DOHH2 (cell line): ENCODE data around the gene PTPRN2.

Experiments
- H3F3A ChIP-seq: fragments of 200-600 bp; sonication (generic), shearing (Covaris generic); 2 replicates; pipeline ENCODE4 v1.6.0; 2016; ENCODE audit warnings: antibody characterized with exemption, mild to moderate bottlenecking; ENCODE audit not compliant: control insufficient read depth, insufficient read depth
- H3K27ac ChIP-seq: fragments of 200-600 bp; sonication (generic); 2 replicates; pipeline ENCODE4 v1.5.1; 2014; ENCODE audit warnings: low read depth, mild to moderate bottlenecking, low read length, moderate library complexity
- H3K27me3 ChIP-seq: fragments of 200-600 bp; sonication (generic); 2 replicates; pipeline ENCODE4 v1.6.1; 2014; ENCODE audit warnings: mild to moderate bottlenecking, low read length, mixed read lengths; ENCODE audit not compliant: control insufficient read depth
- H3K36me3 ChIP-seq: fragments of 200-600 bp; sonication (generic); 2 replicates; pipeline ENCODE4 v1.6.1; 2014; ENCODE audit warnings: mild to moderate bottlenecking, low read length, moderate library complexity, mixed read lengths; ENCODE audit not compliant: control insufficient read depth
- H3K4me1 ChIP-seq: fragments of 200-600 bp; sonication (generic); 2 replicates; pipeline ENCODE4 v1.6.1; 2014; ENCODE audit warnings: mild to moderate bottlenecking, low read length, mixed read lengths; ENCODE audit not compliant: control insufficient read depth
- H3K4me2 ChIP-seq: fragments of 200-600 bp; sonication (generic); 2 replicates; pipeline ENCODE4 v1.6.0; 2014; ENCODE audit warnings: mild to moderate bottlenecking, low read length, moderate library complexity
- H3K4me3 ChIP-seq: fragments of 200-600 bp; sonication (generic); 2 replicates; pipeline ENCODE4 v1.5.1; 2014; ENCODE audit warnings: mild to moderate bottlenecking, low read length, mixed read lengths
- H3K79me2 ChIP-seq: fragments of 200-600 bp; sonication (generic); 2 replicates; pipeline ENCODE4 v1.6.1; 2014; ENCODE audit warnings: mild to moderate bottlenecking, low read length, mixed read lengths; ENCODE audit not compliant: control insufficient read depth
- H3K9me2 ChIP-seq: fragments of 200-600 bp; sonication (generic); replicated peaks from 2 replicates; pipeline ENCODE4 v1.6.1; 2014; ENCODE audit warnings: mild to moderate bottlenecking, low read length, mixed read lengths; ENCODE audit not compliant: control insufficient read depth
- H3K9me3 ChIP-seq: fragments of 200-600 bp; sonication (generic); 2 replicates; pipeline ENCODE4 v1.6.1; 2014; ENCODE audit warnings: antibody characterized with exemption, low read length, mixed read lengths; ENCODE audit not compliant: control insufficient read depth, insufficient read depth
- H4K20me1 ChIP-seq: fragments of 200-600 bp; sonication (generic); 2 replicates; pipeline ENCODE4 v1.6.0; 2014; ENCODE audit warnings: low read depth, mild to moderate bottlenecking, antibody characterized with exemption, low read length, moderate library complexity; ENCODE audit not compliant: control insufficient read depth, insufficient read depth
- CTCF ChIP-seq: fragments of 200-600 bp; sonication (generic); IDR thresholded peaks from one replicate; pipeline ENCODE4 v1.5.1; 2014; ENCODE audit warnings: antibody characterized with exemption, mild to moderate bottlenecking, low read depth, low read length; ENCODE audit not compliant: poor library complexity, severe bottlenecking
- EZH2phosphoT487 ChIP-seq: fragments of 200-600 bp; sonication (generic); IDR thresholded peaks from 2 replicates; pipeline ENCODE4 v1.6.1; 2017; ENCODE audit warnings: borderline replicate concordance, mild to moderate bottlenecking, antibody characterized with exemption, low read length, moderate library complexity, mixed read lengths

PTPRN2 gene

GRCh38 chr7:158329686-158330085 lies 257.9 kb downstream of the PTPRN2 start:
- TF ChIP-seq CTCF (no peak), EZH2phosphoT487 (no peak)
- Histone ChIP-seq H3K79me2 (no peaks in the 10 kb centered on the region), H3K4me2 (no peak overlapping the region), H3K27ac (no peak overlapping the region), H3K4me1 (no peaks in the 10 kb centered on the region), H3K9me3 (peaks cover 66% of the 10 kb centered on the region), H3F3A (0 out of 2 replicates have a peak, but pooled peaks cover 4% of the 10 kb centered on the region), H3K4me3 (no peak overlapping the region), H4K20me1 (no peaks in the 10 kb centered on the region), H3K9me2 (no peaks in the 10 kb centered on the region), H3K27me3 (no peaks in the 10 kb centered on the region), H3K36me3 (no peaks in the 10 kb centered on the region)

DNA sequence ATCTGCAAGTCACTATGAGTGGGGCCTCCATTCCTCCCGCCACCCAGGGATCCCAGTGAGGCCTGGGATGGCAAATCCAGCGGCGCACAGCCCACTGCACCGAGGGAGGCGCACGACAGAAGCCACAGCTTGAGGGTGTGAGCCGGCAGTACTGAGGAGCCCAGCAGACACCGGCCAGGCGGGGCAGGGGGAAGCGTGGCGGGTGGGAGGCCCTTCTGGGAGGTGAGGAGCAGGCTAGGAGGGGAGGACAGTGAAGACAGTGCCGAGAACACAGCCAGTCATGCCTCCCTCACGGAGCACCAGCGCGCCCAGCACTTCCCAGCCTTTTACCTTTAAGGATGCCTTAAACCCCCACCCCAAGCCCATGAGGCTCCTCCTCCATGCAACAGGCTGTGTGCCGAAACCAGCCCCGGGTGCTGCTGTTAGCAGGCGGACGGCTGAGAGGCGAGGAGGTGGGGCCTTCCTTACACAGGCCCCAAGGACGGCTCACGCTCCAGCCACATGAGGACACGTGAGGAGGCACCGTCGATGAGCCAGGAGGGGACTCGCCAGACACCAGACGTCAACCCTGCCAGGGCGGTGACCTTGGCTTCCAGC lies 258.5 kb downstream of the PTPRN2 start:
- Histone ChIP-seq H3K79me2 (no peaks in the 10 kb centered on the region), H3K36me3 (no peaks in the 10 kb centered on the region), H3K27me3 (no peaks in the 10 kb centered on the region), H3K4me2 (no peak overlapping the region), H4K20me1 (no peaks in the 10 kb centered on the region), H3K27ac (no peak overlapping the region), H3K9me2 (no peaks in the 10 kb centered on the region), H3K9me3 (peaks cover 71% of the 10 kb centered on the region), H3K4me1 (no peaks in the 10 kb centered on the region), H3K4me3 (no peak overlapping the region), H3F3A (0 out of 2 replicates have a peak, but pooled peaks cover 4% of the 10 kb centered on the region)
- TF ChIP-seq CTCF (no peak), EZH2phosphoT487 (no peak)

GRCh38 chr7:158328376-158329013 lies 259.1 kb downstream of the PTPRN2 start:
- Histone ChIP-seq H3K9me3 (peaks cover 76% of the 10 kb centered on the region), H3K4me2 (no peak overlapping the region), H3K4me3 (no peak overlapping the region), H3K36me3 (no peaks in the 10 kb centered on the region), H4K20me1 (no peaks in the 10 kb centered on the region), H3K27me3 (no peaks in the 10 kb centered on the region), H3K79me2 (no peaks in the 10 kb centered on the region), H3K4me1 (no peaks in the 10 kb centered on the region), H3K27ac (no peak overlapping the region), H3F3A (0 out of 2 replicates have a peak, but pooled peaks cover 4% of the 10 kb centered on the region), H3K9me2 (no peaks in the 10 kb centered on the region)
- TF ChIP-seq EZH2phosphoT487 = no peak
- TF ChIP-seq CTCF = no peak
